Mesenchymal stem cell (in vitro differentiated cells and primary cell): ENCODE data around the gene SEZ6L.

ENCODE experiments used
- DNase-seq: peaks from one replicate; pipeline ENCODE4 v3.0.0-alpha.2; 2013
- H2AFZ ChIP-seq: one replicate; pipeline ENCODE4 v1.6.1; 2013; ENCODE audit warnings: low read depth, mild to moderate bottlenecking, control low read depth, inconsistent platforms, low read length, moderate library complexity
- H2AK5ac ChIP-seq: 2 replicates; pipeline ENCODE4 v1.6.1; 2013; ENCODE audit warnings: low read length, moderate library complexity, mild to moderate bottlenecking, inconsistent platforms; ENCODE audit not compliant: severe bottlenecking
- H2BK120ac ChIP-seq: one replicate; pipeline ENCODE4 v1.6.1; 2013; ENCODE audit warnings: low read depth, mild to moderate bottlenecking, inconsistent platforms, low read length, moderate library complexity
- H2BK12ac ChIP-seq, 2 experiments: one replicate each; pipeline ENCODE4 v1.6.1; 2013; ENCODE audit warnings: inconsistent platforms in 2 of 2, low read length in 2 of 2, mild to moderate bottlenecking in 2 of 2, moderate library complexity in 2 of 2, control low read depth in 1 of 2
- H2BK15ac ChIP-seq: one replicate; pipeline ENCODE4 v1.6.1; 2013; ENCODE audit warnings: mild to moderate bottlenecking, low read depth, inconsistent platforms; ENCODE audit not compliant: poor library complexity, severe bottlenecking
- H2BK5ac ChIP-seq: 2 replicates; pipeline ENCODE4 v1.6.1; 2013; ENCODE audit warnings: low read depth, mild to moderate bottlenecking, low read length, control low read depth, inconsistent platforms; ENCODE audit not compliant: poor library complexity, severe bottlenecking
- H3K14ac ChIP-seq, 2 experiments: one replicate each; pipeline ENCODE4 v1.6.1; 2013; ENCODE audit warnings: inconsistent platforms in 2 of 2, low read length in 2 of 2, control low read depth in 1 of 2, mild to moderate bottlenecking in 1 of 2, moderate library complexity in 1 of 2
- H3K18ac ChIP-seq, 2 experiments: one replicate each; pipeline ENCODE4 v1.6.1; 2013; ENCODE audit warnings: inconsistent platforms in 2 of 2, low read length in 2 of 2, control low read depth in 1 of 2, low read depth in 1 of 2, mild to moderate bottlenecking in 1 of 2
- H3K23ac ChIP-seq, 2 experiments: one replicate each; pipeline ENCODE4 v1.6.1; 2013; ENCODE audit warnings: inconsistent platforms in 2 of 2, low read length in 2 of 2, mild to moderate bottlenecking in 2 of 2, moderate library complexity in 2 of 2, control low read depth in 1 of 2
- H3K27ac ChIP-seq: 2 replicates; pipeline ENCODE4 v1.5.1; 2013; ENCODE audit warnings: mild to moderate bottlenecking, moderate library complexity, low read length, control low read depth, inconsistent platforms; ENCODE audit not compliant: poor library complexity, severe bottlenecking
- H3K27me3 ChIP-seq, 2 experiments: 2 replicates each; pipeline versions ENCODE4 v1.6.1 to v1.7.0; 2013; ENCODE audit warnings: low read length in 2 of 2, mild to moderate bottlenecking in 2 of 2, moderate library complexity in 2 of 2, control low read depth in 1 of 2, inconsistent platforms in 1 of 2; ENCODE audit not compliant: control insufficient read depth in 1 of 2, insufficient read depth in 1 of 2
- H3K36me3 ChIP-seq, 2 experiments: 2 replicates each; pipeline versions ENCODE4 v1.6.1 to v1.7.0; 2013; ENCODE audit warnings: low read length in 2 of 2, control low read depth in 1 of 2, inconsistent platforms in 1 of 2, low read depth in 1 of 2, mild to moderate bottlenecking in 1 of 2; ENCODE audit not compliant: insufficient read depth in 2 of 2, control insufficient read depth in 1 of 2
- H3K4ac ChIP-seq, 2 experiments: one replicate each; pipeline ENCODE4 v1.6.1; 2013; ENCODE audit warnings: inconsistent platforms in 2 of 2, low read length in 2 of 2, mild to moderate bottlenecking in 2 of 2, moderate library complexity in 2 of 2, control low read depth in 1 of 2, low read depth in 1 of 2
- H3K4me1 ChIP-seq: 2 replicates; pipeline ENCODE4 v1.6.1; 2013; ENCODE audit warnings: low read depth, low read length, control low read depth; ENCODE audit not compliant: control insufficient read depth, insufficient read depth
- H3K4me2 ChIP-seq: 2 replicates; pipeline ENCODE4 v1.6.1; 2013; ENCODE audit warnings: low read length, mild to moderate bottlenecking, inconsistent platforms; ENCODE audit not compliant: poor library complexity, severe bottlenecking
- H3K4me3 ChIP-seq, 2 experiments: 2 replicates each; pipeline versions ENCODE4 v1.5.1 to v1.7.0; 2013; ENCODE audit warnings: low read length in 2 of 2, mild to moderate bottlenecking in 2 of 2, control low read depth in 1 of 2, low read depth in 1 of 2; ENCODE audit not compliant: insufficient read depth in 1 of 2
- H3K79me1 ChIP-seq: replicated peaks from 2 replicates; pipeline ENCODE4 v1.6.1; 2013; ENCODE audit warnings: mild to moderate bottlenecking, control low read depth, low read length, inconsistent platforms; ENCODE audit not compliant: poor library complexity, severe bottlenecking
- H3K9ac ChIP-seq: 2 replicates; pipeline ENCODE4 v1.7.0; 2013; ENCODE audit warnings: mild to moderate bottlenecking, low read length, moderate library complexity
- H3K9me3 ChIP-seq: 2 replicates; pipeline ENCODE4 v1.7.0; 2013; ENCODE audit warnings: mild to moderate bottlenecking, low read length; ENCODE audit not compliant: control insufficient read depth
- H4K8ac ChIP-seq: one replicate; pipeline ENCODE4 v1.6.1; 2013; ENCODE audit warnings: inconsistent platforms, mild to moderate bottlenecking, low read length, moderate library complexity
- H4K91ac ChIP-seq: one replicate; pipeline ENCODE4 v1.6.1; 2013; ENCODE audit warnings: mild to moderate bottlenecking, low read length, inconsistent platforms
- WGBS: methylation state at CpG from one replicate; pipeline ENCODE4 v1.1.7; 2013; ENCODE audit warnings: mixed read lengths; 5-methylcytosine and 5-hydroxymethylcytosine counted together

Gene SEZ6L

DNA sequence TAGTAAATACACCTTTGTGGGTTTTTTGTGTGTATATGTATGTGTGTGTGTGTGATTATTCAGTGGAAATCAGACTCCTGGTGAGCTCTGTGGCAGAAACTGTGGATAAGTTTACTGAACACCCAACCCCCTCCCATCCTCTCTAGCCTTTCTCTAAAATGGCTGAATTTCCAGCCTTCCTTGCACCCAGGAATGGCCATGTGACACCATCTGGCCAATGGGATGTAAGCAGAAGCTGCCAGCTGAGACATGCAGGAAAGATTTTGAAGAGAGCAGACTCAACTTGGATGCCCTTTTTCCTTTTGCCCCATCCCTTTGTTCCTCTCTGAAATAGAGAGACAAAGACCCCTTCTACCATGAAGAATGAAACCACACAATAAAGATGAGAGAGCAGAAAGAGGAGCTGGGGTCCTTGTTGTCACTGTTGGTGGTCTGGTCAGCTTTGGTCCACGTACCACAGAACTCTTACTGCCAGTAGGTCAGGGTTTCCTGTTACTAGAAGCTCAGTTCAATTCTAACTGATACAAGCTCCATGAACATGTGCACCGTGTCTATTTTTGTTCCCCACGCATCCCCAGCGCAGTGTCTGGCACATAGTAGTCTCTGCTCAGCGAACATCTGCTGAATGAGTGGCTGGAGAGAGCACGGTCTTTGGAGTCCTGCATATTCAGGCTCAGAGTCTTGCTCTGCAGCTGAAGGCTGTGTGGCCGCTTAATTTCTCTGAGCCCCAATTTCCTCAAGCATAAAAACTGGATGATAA lies 57.5 kb downstream of the SEZ6L start:
- H2AK5ac ChIP-seq = no peak overlapping the region
- no peak for DNase-seq
- H3K18ac ChIP-seq = no peak overlapping the region
- no peak overlapping the region for H3K27ac ChIP-seq
- no peak overlapping the region for H2AFZ ChIP-seq
- no peak overlapping the region for H2BK12ac ChIP-seq
- no peaks in the 10 kb centered on the region for H3K4me1 ChIP-seq
- H3K79me1 ChIP-seq = no peaks in the 10 kb centered on the region
- no peak overlapping the region for H3K4me3 ChIP-seq
- no peak overlapping the region for H3K4me2 ChIP-seq
- no peak overlapping the region for H3K14ac ChIP-seq
- no peak overlapping the region for H2BK120ac ChIP-seq
- H2BK15ac ChIP-seq = no peak overlapping the region
- 77% methylated on average over 7 of the region's 7 CpGs for WGBS
- H3K9ac ChIP-seq = no peak overlapping the region
- no peak overlapping the region for H3K4ac ChIP-seq
- no peak overlapping the region for H3K23ac ChIP-seq
- no peak overlapping the region for H2BK5ac ChIP-seq
- H4K91ac ChIP-seq = no peak overlapping the region
- H3K27me3 ChIP-seq = no peaks in the 10 kb centered on the region
- H3K36me3 ChIP-seq = no peaks in the 10 kb centered on the region
- no peaks in the 10 kb centered on the region for H3K9me3 ChIP-seq
- no peak overlapping the region for H4K8ac ChIP-seq

DNA sequence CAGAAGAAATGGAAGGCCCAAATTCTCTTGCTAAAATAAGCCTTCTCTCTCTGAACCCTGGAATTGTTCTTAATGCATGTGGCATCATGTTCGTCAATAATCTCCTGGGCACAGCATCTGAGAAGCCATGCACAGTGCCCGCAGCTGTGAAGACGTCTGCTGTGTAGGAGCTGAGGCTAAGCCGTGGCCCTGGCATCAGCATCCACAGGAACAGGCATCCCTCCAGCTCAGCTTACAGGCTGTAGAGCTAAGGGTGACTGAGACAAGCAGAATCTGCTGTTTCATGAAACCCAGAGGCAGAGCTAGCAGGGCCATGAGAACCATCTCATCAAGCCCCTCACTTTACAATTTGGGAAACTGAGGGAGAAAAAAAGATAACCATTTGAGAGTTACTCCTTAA lies 60.6 kb downstream of the SEZ6L start:
- Histone ChIP-seq H2BK120ac (no peak overlapping the region), H2BK15ac (no peak overlapping the region), H2AFZ (no peak overlapping the region), H3K4me3 (no peak overlapping the region), H3K27me3 (peaks cover 0 to 9% of the 10 kb centered on the region in 2 experiments), H3K9ac (no peak overlapping the region), H3K4ac (no peak overlapping the region), H3K4me1 (no peaks in the 10 kb centered on the region), H3K4me2 (no peak overlapping the region), H4K8ac (no peak overlapping the region), H2BK5ac (no peak overlapping the region), H3K14ac (no peak overlapping the region), H4K91ac (no peak overlapping the region), H3K23ac (no peak overlapping the region), H3K79me1 (no peaks in the 10 kb centered on the region), H3K27ac (no peak overlapping the region), H3K9me3 (no peaks in the 10 kb centered on the region), H3K36me3 (no peaks in the 10 kb centered on the region), H2BK12ac (no peak overlapping the region), H2AK5ac (no peak overlapping the region), H3K18ac (no peak overlapping the region)
- WGBS = 67% methylated on average over 4 of the region's 4 CpGs
- no peak for DNase-seq

DNA sequence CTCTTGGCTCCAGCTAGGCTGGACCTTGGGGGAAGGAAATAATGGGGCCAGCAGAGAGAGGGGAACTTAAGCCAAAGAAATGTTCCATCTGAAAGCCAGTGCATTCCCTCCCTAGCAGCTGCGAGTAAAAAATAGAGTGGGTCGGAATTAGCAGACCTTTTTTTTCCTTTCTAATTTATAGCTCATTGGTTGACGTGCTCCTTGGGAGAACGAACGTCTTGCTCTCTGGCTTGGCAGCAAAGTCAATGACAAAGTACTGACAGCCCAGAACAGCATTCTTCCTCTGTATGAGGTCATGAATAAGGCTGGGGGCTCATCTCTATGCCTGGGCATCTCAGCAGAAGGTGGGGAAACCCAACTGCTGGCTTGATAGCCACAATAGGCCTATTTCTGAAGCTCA lies 65.0 kb downstream of the SEZ6L start:
- Histone ChIP-seq H3K27me3 (peaks cover 0 to 14% of the 10 kb centered on the region in 2 experiments), H3K36me3 (no peaks in the 10 kb centered on the region), H3K18ac (no peak overlapping the region), H2BK15ac (no peak overlapping the region), H3K23ac (no peak overlapping the region), H3K4me3 (no peak overlapping the region), H3K9me3 (no peaks in the 10 kb centered on the region), H2AK5ac (no peak overlapping the region), H2BK120ac (no peak overlapping the region), H4K8ac (no peak overlapping the region), H3K79me1 (no peaks in the 10 kb centered on the region), H2BK5ac (no peak overlapping the region), H3K4me2 (no peak overlapping the region), H2BK12ac (no peak overlapping the region), H4K91ac (no peak overlapping the region), H3K27ac (no peak overlapping the region), H3K9ac (no peak overlapping the region), H3K4me1 (no peaks in the 10 kb centered on the region), H3K14ac (no peak overlapping the region), H2AFZ (no peak overlapping the region), H3K4ac (no peak overlapping the region)
- WGBS = 78% methylated on average over 5 of the region's 5 CpGs
- DNase-seq = no peak

DNA sequence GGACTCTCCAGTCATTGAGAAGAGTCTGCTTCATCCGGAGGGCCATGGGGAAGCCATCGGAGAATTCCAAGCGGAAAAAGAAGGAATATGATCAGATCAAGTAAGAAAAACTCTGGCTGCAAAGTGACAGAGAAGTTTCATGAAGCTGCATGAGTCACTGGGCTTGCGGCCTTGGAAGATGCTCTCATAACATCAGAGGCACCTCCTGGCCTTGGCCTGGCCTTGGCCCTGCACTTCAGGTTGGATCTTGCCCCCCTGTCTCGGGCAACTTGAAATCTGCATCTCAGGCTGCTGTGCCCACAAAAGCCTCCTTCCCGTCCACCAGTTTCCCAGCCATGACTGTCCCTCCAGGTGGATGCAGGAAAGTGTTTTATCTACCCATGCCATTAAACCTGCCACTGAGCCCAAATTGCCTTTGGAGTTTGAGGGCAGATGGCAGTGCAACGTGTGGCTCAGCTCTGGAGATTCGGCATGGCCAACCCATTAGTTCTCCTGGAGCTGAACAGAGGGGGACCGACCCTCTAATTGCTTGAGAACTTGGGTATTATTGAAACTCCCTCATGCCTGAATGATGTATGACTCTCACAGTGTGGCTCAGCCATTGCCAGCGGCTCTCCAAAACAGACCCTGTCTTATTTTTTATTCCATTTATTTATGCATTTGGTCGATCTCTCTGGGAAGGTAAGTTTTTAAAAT lies 66.7 kb downstream of the SEZ6L start:
- Histone ChIP-seq H3K79me1 (no peaks in the 10 kb centered on the region), H2BK5ac (no peak overlapping the region), H3K4me2 (no peak overlapping the region), H3K4ac (no peak overlapping the region), H2BK12ac (no peak overlapping the region), H3K27ac (no peak overlapping the region), H2AFZ (no peak overlapping the region), H4K91ac (no peak overlapping the region), H2AK5ac (no peak overlapping the region), H3K9ac (no peak overlapping the region), H2BK15ac (no peak overlapping the region), H3K4me3 (no peak overlapping the region), H2BK120ac (no peak overlapping the region), H3K18ac (no peak overlapping the region), H3K4me1 (no peaks in the 10 kb centered on the region), H3K23ac (no peak overlapping the region), H4K8ac (no peak overlapping the region), H3K14ac (no peak overlapping the region), H3K9me3 (no peaks in the 10 kb centered on the region), H3K27me3 (peaks cover 0 to 14% of the 10 kb centered on the region in 2 experiments), H3K36me3 (no peaks in the 10 kb centered on the region)
- no peak for DNase-seq
- 81% methylated on average over 10 of the region's 11 CpGs for WGBS
